SU-DHL-6 (cell line): ENCODE measurements around the gene AHDC1.

ENCODE experiments used
- H2AFZ ChIP-seq: fragments of 200-600 bp; sonication (generic); 2 replicates; pipeline ENCODE4 v1.6.1; 2014; ENCODE audit warnings: low read depth, mild to moderate bottlenecking, moderate library complexity, mixed read lengths, antibody characterized with exemption, low read length; ENCODE audit not compliant: severe bottlenecking
- H3F3A ChIP-seq: fragments of 200-600 bp; shearing (Covaris generic); 2 replicates; pipeline ENCODE4 v1.6.0; 2016; ENCODE audit warnings: antibody characterized with exemption, mild to moderate bottlenecking; ENCODE audit not compliant: insufficient read depth
- H3K27ac ChIP-seq: fragments of 200-600 bp; sonication (generic); 2 replicates; pipeline ENCODE4 v1.5.1; 2016; ENCODE audit warnings: low read depth, mild to moderate bottlenecking, low read length, moderate library complexity, mixed read lengths
- H3K27me3 ChIP-seq: fragments of 200-600 bp; sonication (generic), shearing (Covaris generic); 2 replicates; pipeline ENCODE4 v1.6.0; 2014; ENCODE audit warnings: mild to moderate bottlenecking, low read length
- H3K36me3 ChIP-seq: fragments of 200-600 bp; sonication (generic); 2 replicates; pipeline ENCODE4 v1.6.1; 2014; ENCODE audit warnings: mild to moderate bottlenecking, low read length, mixed read lengths
- H3K4me2 ChIP-seq: fragments of 300-600, 200-600 bp; shearing (Covaris generic), sonication (generic); 2 replicates; pipeline ENCODE4 v1.6.0; 2014; ENCODE audit warnings: low read length, low read depth, mild to moderate bottlenecking; ENCODE audit not compliant: poor library complexity, severe bottlenecking
- H3K4me3 ChIP-seq: fragments of 200-600 bp; sonication (generic); 2 replicates; pipeline ENCODE4 v1.5.1; 2014; ENCODE audit warnings: antibody characterized with exemption, low read length, mild to moderate bottlenecking, mixed read lengths; ENCODE audit not compliant: insufficient read depth, poor library complexity, severe bottlenecking
- H3K79me2 ChIP-seq: fragments of 200-600 bp; sonication (generic); 2 replicates; pipeline ENCODE4 v1.6.1; 2014; ENCODE audit warnings: mild to moderate bottlenecking, low read length, moderate library complexity; ENCODE audit not compliant: insufficient read depth
- H3K9ac ChIP-seq: fragments of 200-600 bp; sonication (generic); 2 replicates; pipeline ENCODE4 v1.7.0; 2014; ENCODE audit warnings: mild to moderate bottlenecking, low read length
- H3K9me2 ChIP-seq: fragments of 200-600 bp; sonication (generic); replicated peaks from 2 replicates; pipeline ENCODE4 v1.6.1; 2014; ENCODE audit warnings: low read length; ENCODE audit not compliant: insufficient read depth
- H3K9me3 ChIP-seq: fragments of 200-600 bp; sonication (generic); 2 replicates; pipeline ENCODE4 v1.6.1; 2014; ENCODE audit warnings: low read length, mixed read lengths; ENCODE audit not compliant: insufficient read depth
- H4K20me1 ChIP-seq: fragments of 200-600 bp; sonication (generic); 2 replicates; pipeline ENCODE4 v1.6.1; 2014; ENCODE audit warnings: low read depth, mild to moderate bottlenecking, antibody characterized with exemption, low read length, moderate library complexity, mixed read lengths
- CTCF ChIP-seq: fragments of 200-600 bp; sonication (generic); IDR thresholded peaks from one replicate; pipeline ENCODE4 v1.5.1; 2017; ENCODE audit warnings: antibody characterized with exemption, mild to moderate bottlenecking, low read length, moderate library complexity; ENCODE audit not compliant: insufficient read depth, poor library complexity, severe bottlenecking
- EZH2phosphoT487 ChIP-seq: fragments of 200-600 bp; sonication (generic), shearing (Covaris generic); conservative IDR thresholded peaks from 2 replicates; pipeline ENCODE4 v1.6.1; 2018; ENCODE audit warnings: mild to moderate bottlenecking, antibody characterized with exemption, low read length, moderate library complexity, mixed read lengths

AHDC1 gene

GRCh38 chr1:27517907-27518718, 85.8 kb downstream of the AHDC1 start:
- Histone ChIP-seq H3K27ac (no peak overlapping the region), H2AFZ (no peak overlapping the region), H3K9me2 (no peaks in the 10 kb centered on the region), H3F3A (no peaks in the 10 kb centered on the region), H4K20me1 (no peaks in the 10 kb centered on the region), H3K9ac (no peak overlapping the region), H3K4me2 (no peak overlapping the region), H3K27me3 (no peaks in the 10 kb centered on the region), H3K9me3 (no peaks in the 10 kb centered on the region), H3K36me3 (no peaks in the 10 kb centered on the region), H3K4me3 (no peak overlapping the region), H3K79me2 (no peaks in the 10 kb centered on the region)
- TF ChIP-seq CTCF (no peak), EZH2phosphoT487 (no peak)

- Histone ChIP-seq H3F3A (no peaks in the 10 kb centered on the region), H3K9me3 (no peaks in the 10 kb centered on the region), H3K79me2 (no peaks in the 10 kb centered on the region), H3K27me3 (no peaks in the 10 kb centered on the region), H3K36me3 (no peaks in the 10 kb centered on the region), H3K27ac (no peak overlapping the region), H3K9ac (no peak overlapping the region), H3K4me2 (no peak overlapping the region), H3K9me2 (no peaks in the 10 kb centered on the region), H2AFZ (no peak overlapping the region), H4K20me1 (no peaks in the 10 kb centered on the region), H3K4me3 (no peak overlapping the region)
- TF ChIP-seq EZH2phosphoT487 (no peak), CTCF (no peak)
Measured at GRCh38 chr1:27517301-27517700, 86.6 kb downstream of the AHDC1 start.

- H3K27ac ChIP-seq, result no peak overlapping the region
- no peaks in the 10 kb centered on the region for H3K9me3 ChIP-seq
- H3K36me3 ChIP-seq, result no peaks in the 10 kb centered on the region
- H3K4me3 ChIP-seq, result no peak overlapping the region
- no peaks in the 10 kb centered on the region for H3K27me3 ChIP-seq
- TF ChIP-seq CTCF (no peak), EZH2phosphoT487 (no peak)
- no peaks in the 10 kb centered on the region for H3K79me2 ChIP-seq
- H3K4me2 ChIP-seq, result no peak overlapping the region
- H3K9me2 ChIP-seq, result no peaks in the 10 kb centered on the region
- H3K9ac ChIP-seq, result no peak overlapping the region
- H3F3A ChIP-seq, result no peaks in the 10 kb centered on the region
- no peaks in the 10 kb centered on the region for H4K20me1 ChIP-seq
- no peak overlapping the region for H2AFZ ChIP-seq
Measured at GRCh38 chr1:27515626-27516025, 88.3 kb downstream of the AHDC1 start.
